ENCODE measurements around the gene ERCC5. TPM values are rescaled to one million over a fixed set of nuclear protein-coding genes. Genes with fewer than 3 reads are reported as not detected.

ERCC5 gene
- total and polyA plus RNA-seq, 2 of the 8 experiments (the other 6 are each of a cell fraction or from before 2014, with no cell fraction given): 3.8 to 24.4 TPM

GRCh38 chr13:102872531-102872930 lies 26.7 kb downstream of the ERCC5 start:
- Histone ChIP-seq H3K18ac (ENCODE audit: extremely low read depth, low read length) (no peak overlapping the region), H4K8ac (ENCODE audit: extremely low read depth, insufficient read depth, low read length) (no peak overlapping the region), H3K14ac (ENCODE audit: insufficient read length) (no peak overlapping the region), H3K9ac (replicated peaks in 1 of 4; ENCODE audit: extremely low read depth in 1 of 4, low read depth in 3 of 4, low read length in 3 of 4) (no peak overlapping the region), H2BK120ac (replicated peaks; ENCODE audit: low read depth, low read length) (no peak overlapping the region), H2BK15ac (ENCODE audit: low read length) (no peak overlapping the region), H3K27ac (ENCODE audit: low read depth, low read length) (no peak overlapping the region), H2BK12ac (ENCODE audit: low read depth, low read length) (no peak overlapping the region), H4K20me1 (replicated peaks in 1 of 2; ENCODE audit: control insufficient read depth in 1 of 2, insufficient read depth in 2 of 2, low read length in 2 of 2) (no peaks in the 10 kb centered on the region), H3K9me3 (ENCODE audit: insufficient read depth in 2 of 2, low read depth in 1 of 2, low read length in 1 of 2) (no peaks in the 10 kb centered on the region), H3K79me2 (ENCODE audit: control insufficient read depth in 1 of 2, insufficient read depth in 2 of 2, low read length in 2 of 2) (no peaks in the 10 kb centered on the region), H3K4me2 (ENCODE audit: insufficient read depth in 1 of 2, low read depth in 2 of 2, low read length in 2 of 2) (no peak overlapping the region), H4K91ac (replicated peaks; ENCODE audit: insufficient read length, low read length) (no peak overlapping the region), H2AK5ac (ENCODE audit: low read depth, low read length) (no peak overlapping the region), H3K4me3 (ENCODE audit: extremely low read depth in 1 of 4, insufficient read depth in 2 of 4, low read depth in 3 of 4, low read length in 4 of 4) (no peak overlapping the region), H3K36me3 (ENCODE audit: control insufficient read depth in 2 of 4, insufficient read depth in 4 of 4, low read length in 3 of 4) (peaks cover 0 to 18% (median 1%) of the 10 kb centered on the region in 4 experiments; a peak in 4 of 8 replicates), H3K4ac (replicated peaks; ENCODE audit: insufficient read length, low read depth, low read length) (no peak overlapping the region), H3K4me1 (replicated peaks in 1 of 4; ENCODE audit: control insufficient read depth in 3 of 4, insufficient read depth in 4 of 4, low read length in 3 of 4) (peaks cover 2 to 5% (median 3%) of the 10 kb centered on the region in 4 experiments; a peak in 5 of 7 replicates), H3K23ac (ENCODE audit: insufficient read length) (no peak overlapping the region), H3K56ac (replicated peaks; ENCODE audit: insufficient read length, low read depth, low read length) (no peak overlapping the region), H3K79me1 (ENCODE audit: low read depth, low read length) (no peaks in the 10 kb centered on the region), H2BK20ac (ENCODE audit: low read length) (no peak overlapping the region), H2AFZ (ENCODE audit: low read length) (no peak overlapping the region), H3K23me2 (ENCODE audit: low read depth, low read length) (no peaks in the 10 kb centered on the region), H2BK5ac (ENCODE audit: low read depth, low read length) (no peak overlapping the region), H3K27me3 (replicated peaks in 1 of 4; ENCODE audit: control insufficient read depth in 3 of 4, extremely low read depth in 1 of 4, insufficient read depth in 3 of 4, low read length in 3 of 4) (no peaks in the 10 kb centered on the region), H4K5ac (ENCODE audit: insufficient read length, low read depth, low read length) (no peak overlapping the region)
- DNase-seq (ENCODE audit: low read depth in 1 of 2, low spot score in 2 of 2) (no peak), FAIRE-seq (no peak)
- ChIA-PET CTCF (ENCODE audit: partially characterized antibody) (interaction anchor here (1.0 to 3.0 kb wide), 3 partner anchors 26 to 42 kb away, joined by 4 to 23 read pairs (median 7); no protein-coding TSS in a partner anchor), POLR2A (ENCODE audit: partially characterized antibody) (no interaction called here)
- 94% methylated on average over 1 of the region's 1 CpG; no CpG with 5 or more reads in 1 of the 2 experiments for WGBS, 2 experiments (ENCODE audit: extremely low coverage in 1 of 2, insufficient coverage in 1 of 2, insufficient read length in 1 of 2, insufficient replicate concordance in 2 of 2, low coverage in 1 of 2, low lambda C conversion rate in 2 of 2, missing lambda C conversion rate in 1 of 2)
- TF ChIP-seq ASH2L (IDR thresholded peaks at IDR 0.05; ENCODE audit: low read length) (no peak), KDM5A (IDR thresholded peaks at IDR 0.05; ENCODE audit: low read length) (no peak), EZH2 (IDR thresholded peaks at IDR 0.05; ENCODE audit: low read depth, low read length, severe bottlenecking) (no peak), SIX5 (IDR thresholded peaks at IDR 0.05; ENCODE audit: low read depth, low read length) (no peak), PHF8 (conservative IDR thresholded peaks at IDR 0.05; ENCODE audit: low read depth, low read length) (no peak), CHD2 (IDR thresholded peaks at IDR 0.05; ENCODE audit: low read length) (no peak), FOSL1 (IDR thresholded peaks at IDR 0.05; ENCODE audit: insufficient read depth, low read depth, low read length) (no peak), RXRA (IDR thresholded peaks at IDR 0.05; ENCODE audit: insufficient read depth, low read depth, low read length) (no peak), ZNF274 (IDR thresholded peaks at IDR 0.05; ENCODE audit: borderline replicate concordance, extremely low read depth, low read length) (no peak), SIRT6 (IDR thresholded peaks at IDR 0.05; ENCODE audit: low read length) (no peak), POLR2A (IDR thresholded peaks at IDR 0.05; ENCODE audit: control extremely low read depth in 1 of 2, low read depth in 2 of 2, low read length in 2 of 2) (no peak), SIN3A (conservative IDR thresholded peaks at IDR 0.05 in 1 of 2, IDR thresholded peaks at IDR 0.05 in 1 of 2; ENCODE audit: low read depth in 1 of 2, low read length in 2 of 2) (no peak), HDAC6 (IDR thresholded peaks at IDR 0.05; ENCODE audit: low read depth, low read length) (no peak), GTF2F1 (IDR thresholded peaks at IDR 0.05; ENCODE audit: borderline replicate concordance, low read depth, low read length) (no peak), MAX (IDR thresholded peaks at IDR 0.05) (no peak)
